Ecto neural progenitor cell (in vitro differentiated cells): ENCODE data around the gene LHX2.
A peak's percentile ranks its signal among the peaks of the same experiment; 100 is the strongest.
"Not testable (repeated sequence)": the region's sequence is repeated elsewhere in the genome, so short reads cannot be mapped to it uniquely, and the experiment has no call there.

ENCODE experiments used
- DNase-seq: peaks from one replicate; pipeline ENCODE4 v3.0.0-alpha.2; 2018; ENCODE audit warnings: low spot score

Gene LHX2

DNA sequence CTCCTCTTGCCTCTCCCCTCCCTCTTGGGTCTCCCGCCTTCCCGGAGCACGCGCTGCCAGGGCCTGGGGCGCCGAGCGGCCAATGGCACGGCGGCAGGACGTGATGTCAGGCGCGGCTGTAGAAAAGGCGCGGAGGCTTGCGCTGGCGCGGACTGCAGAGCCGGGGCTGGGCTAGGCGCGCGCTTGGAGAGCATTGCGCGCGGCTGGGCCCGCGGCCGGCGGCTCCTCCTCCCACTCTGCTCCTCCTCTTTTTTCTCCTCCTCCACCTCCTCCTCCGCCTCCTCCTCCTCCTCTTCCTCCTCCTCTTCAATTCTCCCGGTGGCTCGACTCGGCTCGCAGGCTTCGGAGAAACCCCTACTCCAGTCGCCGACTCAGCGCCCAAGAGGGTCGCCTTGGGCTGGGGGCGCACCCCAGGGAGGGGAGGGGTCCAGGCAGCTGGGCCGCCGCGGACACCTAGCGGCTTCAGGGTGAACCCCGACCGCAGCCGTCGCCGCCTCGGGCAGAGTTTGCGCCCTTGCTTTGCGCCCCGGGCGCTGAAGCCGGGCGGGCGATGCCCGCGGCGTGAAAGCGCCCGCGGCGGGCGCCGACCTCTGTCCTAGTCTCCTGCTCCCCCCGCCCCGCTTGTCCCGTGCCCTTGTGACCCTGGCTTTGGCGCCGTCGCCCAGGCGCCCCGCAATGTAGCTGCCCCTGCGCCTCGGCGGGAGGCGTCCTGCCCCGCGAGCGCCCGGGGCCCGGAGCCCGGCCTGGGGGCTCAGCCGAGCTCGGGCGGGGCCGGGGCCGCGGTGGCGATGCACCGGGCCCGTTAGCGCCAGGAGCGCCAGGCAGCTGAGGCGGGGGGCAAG is at the start of gene LHX2:
Gene LHX2 (plus strand): TSS at position 309 of the 842 bp plus-strand sequence. CDS start 581 bp downstream, outside the sequence.
- peak; percentile 90 for DNase-seq

GRCh38 chr9:123964761-123965160 is 46.8 kb upstream of the LHX2 start:
- no peak for DNase-seq

GRCh38 chr9:123965801-123966686 is 45.5 kb upstream of the LHX2 start:
- no peak for DNase-seq

DNA sequence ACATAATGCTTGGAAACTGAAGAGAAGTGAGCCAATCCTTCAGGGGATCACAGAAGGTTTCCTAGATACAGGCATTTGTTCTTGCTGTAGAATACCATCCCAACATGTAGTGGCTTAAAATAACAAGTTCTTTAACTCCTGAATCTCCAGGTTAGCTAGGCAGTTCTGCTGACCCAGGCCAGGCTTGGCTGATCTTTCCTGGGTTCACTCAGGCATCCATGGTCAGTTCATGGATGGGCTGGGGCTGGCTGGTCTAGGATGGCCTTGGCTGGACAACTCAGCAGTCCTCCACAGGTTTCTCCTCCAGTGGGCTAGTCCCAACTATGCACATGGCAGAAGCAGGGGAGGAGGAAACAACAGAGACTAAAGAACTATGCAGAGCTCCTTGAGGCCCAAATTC is 44.2 kb upstream of the LHX2 start:
- DNase-seq: no peak

GRCh38 chr9:123972618-123973017 is 39.0 kb upstream of the LHX2 start:
- DNase-seq: no peak

DNA sequence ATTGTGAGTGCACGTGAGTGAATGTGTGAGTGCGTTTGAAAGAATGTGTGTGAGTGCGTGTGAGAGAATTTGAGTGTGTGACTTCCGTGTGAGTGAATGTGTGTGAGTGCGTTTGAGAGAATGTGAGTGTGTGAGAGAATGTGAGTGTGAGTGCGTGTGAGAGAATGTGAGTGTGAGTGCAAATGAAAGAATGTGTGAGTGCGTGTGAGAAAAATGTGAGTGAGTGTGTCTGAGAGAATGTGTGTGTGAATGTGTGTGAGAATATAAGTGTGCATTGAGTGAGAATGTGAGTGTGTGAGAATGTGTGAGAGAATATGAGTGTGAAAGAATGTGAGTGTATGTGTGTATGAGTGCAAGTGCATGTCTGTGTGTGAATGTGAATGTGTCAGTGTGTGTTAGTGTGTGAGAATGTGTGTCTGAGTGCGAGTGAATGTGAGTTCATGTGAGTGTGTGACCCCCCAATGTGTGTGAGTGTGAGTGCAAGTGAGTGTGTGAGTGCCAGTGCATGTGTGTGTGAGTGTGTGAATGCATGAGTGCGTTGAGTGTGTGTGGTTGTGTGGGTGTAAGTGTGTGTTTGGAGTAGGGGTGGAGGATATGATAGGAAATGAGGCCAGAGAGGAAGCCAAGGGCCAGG is 37.9 kb upstream of the LHX2 start:
- DNase-seq: no peak

GRCh38 chr9:123974471-123974870 is 37.1 kb upstream of the LHX2 start:
- DNase-seq: no peak

- DNase-seq: no peak
Observed at GRCh38 chr9:123975871-123976270, 35.7 kb upstream of the LHX2 start.

GRCh38 chr9:123976579-123976978 is 35.0 kb upstream of the LHX2 start:
- DNase-seq: not testable (repeated sequence)

GRCh38 chr9:123978981-123979380 is 32.6 kb upstream of the LHX2 start:
- no peak for DNase-seq

GRCh38 chr9:123982535-123982934 is 29.0 kb upstream of the LHX2 start:
- no peak for DNase-seq

- DNase-seq: no peak
Observed at GRCh38 chr9:123983047-123983446, 28.5 kb upstream of the LHX2 start.

- DNase-seq: no peak
Observed at GRCh38 chr9:123984802-123985201, 26.8 kb upstream of the LHX2 start.

DNA sequence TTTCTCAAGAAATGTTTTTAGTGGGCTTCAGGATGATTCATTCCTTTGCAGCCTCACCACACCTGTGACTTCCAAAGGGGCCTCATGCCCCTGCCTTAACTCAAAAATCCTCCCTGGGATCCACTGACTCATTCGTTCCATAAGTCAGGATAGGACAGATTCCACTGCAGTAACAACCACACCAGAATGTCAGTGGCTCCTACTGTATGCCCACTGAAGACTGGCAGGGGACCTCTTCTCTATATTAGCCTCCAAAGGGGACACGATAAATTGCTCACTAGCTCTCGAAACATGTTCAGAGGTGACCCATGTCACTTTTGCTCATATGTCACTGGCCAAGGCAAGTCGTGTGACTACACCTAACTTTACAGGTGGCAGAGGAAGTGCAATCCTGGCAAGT is 25.7 kb upstream of the LHX2 start:
- DNase-seq: no peak

GRCh38 chr9:123990427-123990826 is 21.1 kb upstream of the LHX2 start:
- DNase-seq: no peak

GRCh38 chr9:123992679-123993078 is 18.9 kb upstream of the LHX2 start:
- not testable (repeated sequence) for DNase-seq

GRCh38 chr9:123996731-123997421 is 14.7 kb upstream of the LHX2 start:
- DNase-seq: no peak

DNA sequence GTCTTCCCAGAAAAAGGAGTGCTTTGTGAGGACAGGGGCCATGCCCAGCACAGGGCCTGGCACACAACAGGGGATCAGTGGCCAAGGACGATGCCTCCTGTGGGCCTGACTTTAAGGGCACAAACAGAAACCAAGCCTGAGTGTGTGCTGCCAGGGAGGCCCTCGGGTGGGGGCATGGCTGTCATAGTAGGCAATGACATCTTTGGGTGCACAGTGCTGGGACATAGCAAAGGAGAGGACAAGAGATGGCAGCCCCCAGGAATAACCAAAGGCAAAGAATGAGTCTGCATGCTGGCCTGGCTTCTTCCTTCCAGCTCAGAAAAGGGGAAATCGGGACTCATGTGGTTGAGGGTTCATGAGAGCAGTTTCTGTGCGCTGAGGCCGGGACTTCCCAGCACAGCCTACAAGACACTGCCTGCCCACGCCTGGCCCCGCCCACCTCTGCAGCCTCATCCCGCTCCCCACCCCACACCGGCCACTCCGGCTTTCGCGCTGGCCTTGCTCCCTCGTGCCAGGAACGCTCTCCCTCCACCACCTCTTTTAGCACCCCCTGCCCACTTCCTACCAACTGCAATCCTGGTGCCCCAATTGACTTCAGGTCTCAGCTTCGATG is 13.8 kb upstream of the LHX2 start:
- peak; percentile 64 for DNase-seq

DNA sequence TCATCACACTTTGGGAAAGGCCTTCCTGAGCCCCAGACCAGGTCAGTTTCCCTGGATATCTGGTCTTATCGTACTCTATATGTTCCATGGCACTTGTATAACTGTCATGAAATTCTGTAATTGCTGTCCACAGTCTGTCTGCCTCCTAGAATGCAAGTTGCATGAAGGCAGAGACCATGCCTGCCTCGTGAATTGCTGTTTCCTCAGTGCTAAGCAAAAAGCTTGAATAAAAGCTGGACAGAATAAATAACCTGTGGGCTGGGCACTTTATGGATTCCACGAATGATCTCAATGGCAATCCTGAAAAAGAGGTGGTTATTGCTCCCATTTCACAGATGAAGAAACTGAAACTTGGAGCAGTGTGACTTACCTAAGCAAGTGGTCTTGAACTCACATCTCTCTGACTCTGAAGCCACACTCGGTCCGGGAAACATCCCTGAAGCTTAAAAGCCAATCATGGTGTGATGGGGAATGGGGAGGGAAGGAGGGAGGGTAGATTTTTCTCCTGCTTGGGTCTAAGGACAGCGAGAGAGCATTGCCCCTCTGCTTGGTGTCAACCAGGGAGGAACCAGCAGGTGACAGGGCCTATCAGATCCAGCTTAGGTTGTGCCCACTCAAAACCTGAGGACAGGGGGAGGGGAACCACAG is 13.2 kb upstream of the LHX2 start:
- DNase-seq: no peak

- no peak for DNase-seq
Observed at GRCh38 chr9:123998970-123999621, 12.5 kb upstream of the LHX2 start.
